GM10248 (cell line): ENCODE data around the gene OSBPL6.
A peak's percentile ranks its signal among the peaks of the same experiment; 100 is the strongest.

Experiments used
- CTCF ChIA-PET: fragments of 300-600 bp; sonication (Branson Sonifier 250); formaldehyde crosslinking; extraction: SDS; loops from one replicate; lab custom pipeline; 2021; ENCODE audit warnings: antibody characterized with exemption; lab: Yijun Ruan, JAX
- POLR2A ChIA-PET: fragments of 350-650 bp; sonication (Branson Sonifier 250); formaldehyde crosslinking; extraction: SDS; loops from one replicate; lab custom pipeline; 2020; ENCODE audit warnings: antibody characterized with exemption; lab: Yijun Ruan, JAX
- DNase-seq: peaks from one replicate; pipeline ENCODE4 v3.0.0; 2012; ENCODE audit errors: extremely low spot score
- CTCF ChIP-seq: IDR thresholded peaks from 2 replicates; pipeline ENCODE4 v1.5.1; 2012; ENCODE audit warnings: mild to moderate bottlenecking, low read depth; ENCODE audit errors: extremely low read depth, missing control alignments, control extremely low read depth

Gene OSBPL6

GRCh38 chr2:178273787-178274360 lies 79.6 kb downstream of the OSBPL6 start:
- DNase-seq = no peak
- CTCF ChIA-PET = interaction anchor here (2.1 to 2.5 kb wide), 2 partner anchors 24 to 161 kb away, joined by 8 to 12 read pairs; partner anchors contain the start of gene RBM45
- POLR2A ChIA-PET = no interaction called here
- no peak for TF ChIP-seq CTCF

GRCh38 chr2:178275600-178275999 lies 81.3 kb downstream of the OSBPL6 start:
- no peak for TF ChIP-seq CTCF
- no peak for DNase-seq
- CTCF ChIA-PET = interaction anchor here (1.0 to 1.3 kb wide), 2 partner anchors 16 to 163 kb away, joined by 4 read pairs; partner anchors contain the start of gene RBM45
- POLR2A ChIA-PET = no interaction called here

- CTCF ChIA-PET = interaction anchor here (1.9 kb wide), 1 partner anchor 166 kb away, joined by 11 read pairs; the partner anchor contains the start of gene RBM45
- TF ChIP-seq CTCF = no peak
- no peak for DNase-seq
- POLR2A ChIA-PET = no interaction called here
Measured at GRCh38 chr2:178277741-178278197, 83.5 kb downstream of the OSBPL6 start.

- POLR2A ChIA-PET = no interaction called here
- no peak for TF ChIP-seq CTCF
- DNase-seq = no peak
- CTCF ChIA-PET = interaction anchor here (1.2 to 2.5 kb wide), 3 partner anchors 10 to 167 kb away, joined by 3 to 25 read pairs (median 4); partner anchors contain the start of gene RBM45
Measured at GRCh38 chr2:178279142-178279541, 84.8 kb downstream of the OSBPL6 start.

GRCh38 chr2:178279636-178280035 lies 85.3 kb downstream of the OSBPL6 start:
- no peak for TF ChIP-seq CTCF
- POLR2A ChIA-PET = no interaction called here
- CTCF ChIA-PET = interaction anchor here (0.7 to 2.5 kb wide), 5 partner anchors 11 to 179 kb away, joined by 3 to 25 read pairs (median 4); partner anchors contain the start of gene RBM45
- DNase-seq = no peak

- ChIA-PET POLR2A (no interaction called here), CTCF (interaction anchor here (0.7 to 2.5 kb wide), 5 partner anchors 11 to 180 kb away, joined by 3 to 25 read pairs (median 4); partner anchors contain the start of gene RBM45)
- peak; percentile 43 for DNase-seq
- peak; percentile 65 for TF ChIP-seq CTCF
Measured at GRCh38 chr2:178280244-178280852, 86.0 kb downstream of the OSBPL6 start.
